Measurements from ENCODE around the gene SERINC4.
"Not testable (repeated sequence)": the region's sequence is repeated elsewhere in the genome, so short reads cannot be mapped to it uniquely, and the experiment has no call there.

Gene SERINC4

GRCh38 chr15:43748376-43748775 is 51.6 kb downstream of the SERINC4 start:
- no peak for DNase-seq

- not testable (repeated sequence) for DNase-seq
These were observed 53.1 kb downstream of the SERINC4 start for GRCh38 chr15:43746903-43747309.

GRCh38 chr15:43746245-43746902 is 53.6 kb downstream of the SERINC4 start, which contains the start of gene PDIA3:
TSS of gene PDIA3 (plus strand) at chr15:43746438. CDS start at chr15:43746540, 102 bp downstream.
- DNase-seq, result peak; percentile 76

All from effector CD8-positive, alpha-beta T cell (primary cell).